K562 (cell line): Measurements from ENCODE around the gene RNF227. TPM values are rescaled to one million over a fixed set of nuclear protein-coding genes. Genes with fewer than 3 reads are reported as not detected.
A peak's percentile ranks its signal among the peaks of the same experiment; 100 is the strongest.

Experiments used
- C11orf30 ChIP-seq: fragments of 450-650 bp; IDR thresholded peaks from 2 replicates; pipeline ENCODE4 v1.6.1; 2016; ENCODE audit warnings: low read depth, mild to moderate bottlenecking
- CBX2 ChIP-seq: fragments of 200-600 bp; sonication (generic); IDR thresholded peaks from one replicate; pipeline ENCODE4 v1.6.1; 2012; ENCODE audit warnings: mild to moderate bottlenecking, low read length, inconsistent platforms; ENCODE audit not compliant: insufficient read depth, poor library complexity, severe bottlenecking
- POLR2AphosphoS5 ChIP-seq: IDR thresholded peaks from 2 replicates; pipeline ENCODE4 v1.6.1; 2011; ENCODE audit warnings: mild to moderate bottlenecking, low read depth, low read length, moderate library complexity; ENCODE audit not compliant: control insufficient read depth, insufficient read depth
- PYGO2 ChIP-seq: fragments of 450-650 bp; IDR thresholded peaks from 2 replicates; pipeline ENCODE4 v1.6.1; 2016; ENCODE audit warnings: mild to moderate bottlenecking, missing genetic modification characterization, moderate library complexity, missing compliant biosample characterization
- SNIP1 ChIP-seq: fragments of 450-650 bp; IDR thresholded peaks from 2 replicates; pipeline ENCODE4 v1.7.1; 2017; ENCODE audit warnings: low read depth, mild to moderate bottlenecking
- TSC22D4 ChIP-seq: fragments of 450-650 bp; IDR thresholded peaks from 2 replicates; pipeline ENCODE4 v1.6.1; 2016; ENCODE audit warnings: missing genetic modification characterization, missing biosample characterization, control low read depth
- ZNF184 ChIP-seq: sonication (generic); formaldehyde crosslinking; IDR thresholded peaks from 2 replicates; pipeline ENCODE4 v1.5.0; 2020; ENCODE audit warnings: missing genetic modification reagents
- ZSCAN32 ChIP-seq: fragments of 450-650 bp; formaldehyde crosslinking; IDR thresholded peaks from 2 replicates; pipeline ENCODE4 v1.4.0; 2020; ENCODE audit warnings: mild to moderate bottlenecking, moderate library complexity
- polyA plus RNA-seq, 8 experiments: library from polyadenylated mRNA; depleted of rRNA in 4 of 8; stranded (reverse) in 5 of 8; unstranded in 3 of 8; fragments of >200 nt; fragmentation: Nextera tagmentation in 2 of 8; fragmentation: Illumina TruSeq in 1 of 8; extraction: Ambion mirVana in 2 of 8; extraction: Trizol in 1 of 8; gene quantifications; 2 replicates each; pipeline versions ENCODE4 v1.2.1 to v1.2.3, GENCODE V29; 2011 to 2014; ENCODE audit warnings: inconsistent platforms in 1 of 8, missing spikeins in 1 of 8
- total RNA-seq, 7 experiments: library from RNA; depleted of rRNA in 6 of 7; stranded (reverse); fragments of >200 nt in 6 of 7; fragmentation: Illumina TruSeq in 2 of 7; extraction: Trizol in 2 of 7; gene quantifications; 2 replicates each; pipeline versions ENCODE4 v1.2.1 to v1.2.3, GENCODE V29; 2011 to 2021; ENCODE audit warnings: low replicate concordance in 1 of 7
- TF ChIP-seq, protein P1 (sequence below), 2 experiments: fragments of 450-650 bp; IDR thresholded peaks; 2 replicates each; pipeline ENCODE4 v1.6.1; 2016
- TF ChIP-seq, protein P2 (sequence below): fragments of 450-650 bp; conservative IDR thresholded peaks from 2 replicates; pipeline ENCODE4 v1.6.1; 2016; ENCODE audit warnings: missing genetic modification characterization, low read depth, mild to moderate bottlenecking, control low read depth, missing compliant biosample characterization
- TF ChIP-seq, protein P3 (sequence below): fragments of 200-800 bp; sonication (Bioruptor generic); IDR thresholded peaks from 2 replicates; pipeline ENCODE4 v1.6.1; 2016; ENCODE audit warnings: missing genetic modification characterization, missing compliant biosample characterization

The RNF227 gene
- total and polyA plus RNA-seq, 9 of the 15 experiments (the other 6 are each of a cell fraction or from before 2014, with no cell fraction given) = 1.1 to 6.7 (median 2.3) TPM

DNA sequence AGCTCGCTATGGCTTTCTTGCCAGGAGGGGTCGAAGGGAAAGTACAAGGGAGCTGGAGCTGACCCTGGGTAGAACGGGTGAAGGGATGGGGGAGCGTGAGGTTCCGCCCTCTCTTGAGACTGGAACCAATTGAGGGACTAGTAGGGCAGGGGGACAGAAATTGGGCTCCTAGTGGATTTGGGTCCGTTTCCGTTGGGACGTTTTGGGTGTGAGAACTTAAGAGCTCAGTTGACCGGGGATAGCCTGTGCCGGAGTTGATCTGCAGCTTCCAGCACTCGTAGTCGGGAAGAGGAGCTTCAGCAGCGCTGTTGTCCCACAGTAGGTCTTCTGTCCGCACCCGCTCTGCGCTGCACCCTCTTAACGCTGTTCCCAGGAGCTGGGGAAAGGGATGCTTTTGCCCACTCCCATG is 16.4 kb upstream of the RNF227 start (continued):
- TF ChIP-seq ZSCAN32 = no peak
- TF ChIP-seq C11orf30 = no peak
- no peak for TF ChIP-seq SNIP1
- no peak for TF ChIP-seq ZNF184
- TF ChIP-seq, protein P1, sequence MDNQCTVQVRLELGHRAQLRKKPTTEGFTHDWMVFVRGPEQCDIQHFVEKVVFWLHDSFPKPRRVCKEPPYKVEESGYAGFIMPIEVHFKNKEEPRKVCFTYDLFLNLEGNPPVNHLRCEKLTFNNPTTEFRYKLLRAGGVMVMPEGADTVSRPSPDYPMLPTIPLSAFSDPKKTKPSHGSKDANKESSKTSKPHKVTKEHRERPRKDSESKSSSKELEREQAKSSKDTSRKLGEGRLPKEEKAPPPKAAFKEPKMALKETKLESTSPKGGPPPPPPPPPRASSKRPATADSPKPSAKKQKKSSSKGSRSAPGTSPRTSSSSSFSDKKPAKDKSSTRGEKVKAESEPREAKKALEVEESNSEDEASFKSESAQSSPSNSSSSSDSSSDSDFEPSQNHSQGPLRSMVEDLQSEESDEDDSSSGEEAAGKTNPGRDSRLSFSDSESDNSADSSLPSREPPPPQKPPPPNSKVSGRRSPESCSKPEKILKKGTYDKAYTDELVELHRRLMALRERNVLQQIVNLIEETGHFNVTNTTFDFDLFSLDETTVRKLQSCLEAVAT (IDR thresholded peaks at IDR 0.05) = peak in 1 of 2 experiments; percentile 6; a peak in 1 of 4 replicates
- TF ChIP-seq, protein P2, sequence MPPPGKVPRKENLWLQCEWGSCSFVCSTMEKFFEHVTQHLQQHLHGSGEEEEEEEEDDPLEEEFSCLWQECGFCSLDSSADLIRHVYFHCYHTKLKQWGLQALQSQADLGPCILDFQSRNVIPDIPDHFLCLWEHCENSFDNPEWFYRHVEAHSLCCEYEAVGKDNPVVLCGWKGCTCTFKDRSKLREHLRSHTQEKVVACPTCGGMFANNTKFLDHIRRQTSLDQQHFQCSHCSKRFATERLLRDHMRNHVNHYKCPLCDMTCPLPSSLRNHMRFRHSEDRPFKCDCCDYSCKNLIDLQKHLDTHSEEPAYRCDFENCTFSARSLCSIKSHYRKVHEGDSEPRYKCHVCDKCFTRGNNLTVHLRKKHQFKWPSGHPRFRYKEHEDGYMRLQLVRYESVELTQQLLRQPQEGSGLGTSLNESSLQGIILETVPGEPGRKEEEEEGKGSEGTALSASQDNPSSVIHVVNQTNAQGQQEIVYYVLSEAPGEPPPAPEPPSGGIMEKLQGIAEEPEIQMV (tag) = no peak
- no peak for TF ChIP-seq TSC22D4 (tag)
- peak; percentile 3; the same call in 1 of the 2 replicates for TF ChIP-seq POLR2AphosphoS5
- TF ChIP-seq, protein P3, sequence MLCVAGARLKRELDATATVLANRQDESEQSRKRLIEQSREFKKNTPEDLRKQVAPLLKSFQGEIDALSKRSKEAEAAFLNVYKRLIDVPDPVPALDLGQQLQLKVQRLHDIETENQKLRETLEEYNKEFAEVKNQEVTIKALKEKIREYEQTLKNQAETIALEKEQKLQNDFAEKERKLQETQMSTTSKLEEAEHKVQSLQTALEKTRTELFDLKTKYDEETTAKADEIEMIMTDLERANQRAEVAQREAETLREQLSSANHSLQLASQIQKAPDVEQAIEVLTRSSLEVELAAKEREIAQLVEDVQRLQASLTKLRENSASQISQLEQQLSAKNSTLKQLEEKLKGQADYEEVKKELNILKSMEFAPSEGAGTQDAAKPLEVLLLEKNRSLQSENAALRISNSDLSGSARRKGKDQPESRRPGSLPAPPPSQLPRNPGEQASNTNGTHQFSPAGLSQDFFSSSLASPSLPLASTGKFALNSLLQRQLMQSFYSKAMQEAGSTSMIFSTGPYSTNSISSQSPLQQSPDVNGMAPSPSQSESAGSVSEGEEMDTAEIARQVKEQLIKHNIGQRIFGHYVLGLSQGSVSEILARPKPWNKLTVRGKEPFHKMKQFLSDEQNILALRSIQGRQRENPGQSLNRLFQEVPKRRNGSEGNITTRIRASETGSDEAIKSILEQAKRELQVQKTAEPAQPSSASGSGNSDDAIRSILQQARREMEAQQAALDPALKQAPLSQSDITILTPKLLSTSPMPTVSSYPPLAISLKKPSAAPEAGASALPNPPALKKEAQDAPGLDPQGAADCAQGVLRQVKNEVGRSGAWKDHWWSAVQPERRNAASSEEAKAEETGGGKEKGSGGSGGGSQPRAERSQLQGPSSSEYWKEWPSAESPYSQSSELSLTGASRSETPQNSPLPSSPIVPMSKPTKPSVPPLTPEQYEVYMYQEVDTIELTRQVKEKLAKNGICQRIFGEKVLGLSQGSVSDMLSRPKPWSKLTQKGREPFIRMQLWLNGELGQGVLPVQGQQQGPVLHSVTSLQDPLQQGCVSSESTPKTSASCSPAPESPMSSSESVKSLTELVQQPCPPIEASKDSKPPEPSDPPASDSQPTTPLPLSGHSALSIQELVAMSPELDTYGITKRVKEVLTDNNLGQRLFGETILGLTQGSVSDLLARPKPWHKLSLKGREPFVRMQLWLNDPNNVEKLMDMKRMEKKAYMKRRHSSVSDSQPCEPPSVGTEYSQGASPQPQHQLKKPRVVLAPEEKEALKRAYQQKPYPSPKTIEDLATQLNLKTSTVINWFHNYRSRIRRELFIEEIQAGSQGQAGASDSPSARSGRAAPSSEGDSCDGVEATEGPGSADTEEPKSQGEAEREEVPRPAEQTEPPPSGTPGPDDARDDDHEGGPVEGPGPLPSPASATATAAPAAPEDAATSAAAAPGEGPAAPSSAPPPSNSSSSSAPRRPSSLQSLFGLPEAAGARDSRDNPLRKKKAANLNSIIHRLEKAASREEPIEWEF = no peak
- TF ChIP-seq PYGO2 (tag) = no peak
- no peak for TF ChIP-seq CBX2
- TF ChIP-seq, all 486 proteins: peak for 15
